Measurements from ENCODE around the gene EML1. TPM values are rescaled to one million over a fixed set of nuclear protein-coding genes. Genes with fewer than 3 reads are reported as not detected.

Gene EML1
- total RNA-seq, 4 donors from 2014 or later: 11.0 to 57.5 (median 24.5) TPM

DNA sequence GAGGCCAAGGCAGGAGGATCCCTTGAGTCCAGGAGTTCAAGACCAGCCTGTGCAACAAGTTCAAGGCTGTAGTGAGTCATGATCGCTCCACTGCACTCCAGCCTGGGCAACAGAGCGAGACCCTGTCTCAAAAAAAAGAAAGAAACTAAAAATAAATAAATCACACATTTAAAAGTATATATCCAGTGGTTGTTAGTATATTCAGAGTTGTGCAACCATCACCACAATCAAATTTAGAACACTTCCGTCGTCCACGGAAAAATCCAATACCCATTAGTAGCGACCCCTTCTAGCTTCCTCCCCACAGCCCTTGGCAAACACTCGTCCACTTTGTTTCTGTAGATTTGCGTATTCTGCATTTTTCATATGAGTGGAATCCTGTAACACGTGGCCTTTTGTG, 44.7 kb upstream of the EML1 start:
- TF ChIP-seq, protein P1, sequence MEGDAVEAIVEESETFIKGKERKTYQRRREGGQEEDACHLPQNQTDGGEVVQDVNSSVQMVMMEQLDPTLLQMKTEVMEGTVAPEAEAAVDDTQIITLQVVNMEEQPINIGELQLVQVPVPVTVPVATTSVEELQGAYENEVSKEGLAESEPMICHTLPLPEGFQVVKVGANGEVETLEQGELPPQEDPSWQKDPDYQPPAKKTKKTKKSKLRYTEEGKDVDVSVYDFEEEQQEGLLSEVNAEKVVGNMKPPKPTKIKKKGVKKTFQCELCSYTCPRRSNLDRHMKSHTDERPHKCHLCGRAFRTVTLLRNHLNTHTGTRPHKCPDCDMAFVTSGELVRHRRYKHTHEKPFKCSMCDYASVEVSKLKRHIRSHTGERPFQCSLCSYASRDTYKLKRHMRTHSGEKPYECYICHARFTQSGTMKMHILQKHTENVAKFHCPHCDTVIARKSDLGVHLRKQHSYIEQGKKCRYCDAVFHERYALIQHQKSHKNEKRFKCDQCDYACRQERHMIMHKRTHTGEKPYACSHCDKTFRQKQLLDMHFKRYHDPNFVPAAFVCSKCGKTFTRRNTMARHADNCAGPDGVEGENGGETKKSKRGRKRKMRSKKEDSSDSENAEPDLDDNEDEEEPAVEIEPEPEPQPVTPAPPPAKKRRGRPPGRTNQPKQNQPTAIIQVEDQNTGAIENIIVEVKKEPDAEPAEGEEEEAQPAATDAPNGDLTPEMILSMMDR (IDR thresholded peaks at IDR 0.05; ENCODE audit: low read depth): no peak

DNA sequence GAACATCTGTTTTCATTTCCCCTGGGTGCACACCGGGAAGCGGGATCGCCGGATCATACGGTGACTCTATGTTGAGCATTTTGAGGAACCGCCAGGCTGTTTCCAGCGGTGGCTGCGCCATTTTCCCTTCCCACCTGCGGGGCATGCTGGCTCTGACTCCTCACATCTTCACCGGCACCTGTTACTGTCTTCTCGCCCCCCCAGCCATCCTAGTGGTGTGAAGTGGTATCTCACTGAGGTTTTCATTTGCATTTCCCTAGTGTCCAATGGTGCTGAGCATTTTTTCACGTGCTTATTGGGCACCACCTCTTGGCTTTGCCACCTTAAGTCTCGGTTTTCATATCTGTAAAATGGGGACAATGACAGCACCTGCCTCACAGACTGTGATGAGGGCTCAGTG, 44.1 kb upstream of the EML1 start:
- TF ChIP-seq, protein P1 (IDR thresholded peaks at IDR 0.05; ENCODE audit: low read depth): no peak

DNA sequence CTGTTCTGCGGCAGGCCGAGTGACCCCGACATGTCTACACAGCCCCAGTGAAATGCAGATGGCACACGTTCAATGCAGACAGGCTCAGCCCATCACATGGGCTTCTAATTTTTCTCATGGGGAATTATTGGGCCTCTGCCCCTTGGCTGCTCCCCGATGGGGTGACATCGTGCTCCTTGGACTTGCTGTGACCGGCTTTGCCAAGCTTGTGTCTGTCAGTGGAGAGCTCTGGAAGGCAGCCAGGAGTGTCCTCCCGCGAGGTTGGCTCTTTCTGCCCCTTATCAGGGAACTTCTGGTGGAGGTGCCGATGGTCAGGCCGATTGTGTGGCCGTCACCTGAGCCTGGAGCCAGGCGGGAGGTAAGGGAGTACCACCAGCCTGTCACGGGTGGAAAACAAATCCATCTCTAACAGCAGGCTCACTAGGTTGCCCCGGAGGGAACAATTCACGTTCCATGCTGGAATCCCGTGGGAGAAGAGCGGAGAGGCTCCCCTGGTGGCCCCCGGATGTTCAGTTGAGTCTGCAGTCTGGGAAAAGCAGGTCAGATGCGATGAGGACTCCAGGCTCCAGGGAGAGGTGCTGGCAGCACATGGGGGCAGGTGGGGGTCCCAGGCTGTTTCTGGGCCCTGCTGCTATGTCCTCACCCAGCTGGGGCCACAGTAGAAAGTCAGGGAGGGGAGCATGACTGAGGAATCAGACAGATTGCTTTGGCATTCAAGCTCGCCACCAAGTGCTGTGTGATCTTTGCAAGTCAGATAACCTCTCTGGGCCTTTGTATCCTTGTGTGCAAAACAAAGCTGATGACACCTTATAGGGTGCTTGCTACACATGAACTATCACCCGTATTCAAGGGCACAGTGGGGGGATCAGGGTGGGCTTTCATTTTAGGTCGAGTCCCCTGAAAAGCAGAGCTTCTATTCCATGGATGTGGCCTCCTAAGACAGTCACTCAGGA, 43.2 kb upstream of the EML1 start:
- TF ChIP-seq, protein P1 (IDR thresholded peaks at IDR 0.05; ENCODE audit: low read depth): no peak

DNA sequence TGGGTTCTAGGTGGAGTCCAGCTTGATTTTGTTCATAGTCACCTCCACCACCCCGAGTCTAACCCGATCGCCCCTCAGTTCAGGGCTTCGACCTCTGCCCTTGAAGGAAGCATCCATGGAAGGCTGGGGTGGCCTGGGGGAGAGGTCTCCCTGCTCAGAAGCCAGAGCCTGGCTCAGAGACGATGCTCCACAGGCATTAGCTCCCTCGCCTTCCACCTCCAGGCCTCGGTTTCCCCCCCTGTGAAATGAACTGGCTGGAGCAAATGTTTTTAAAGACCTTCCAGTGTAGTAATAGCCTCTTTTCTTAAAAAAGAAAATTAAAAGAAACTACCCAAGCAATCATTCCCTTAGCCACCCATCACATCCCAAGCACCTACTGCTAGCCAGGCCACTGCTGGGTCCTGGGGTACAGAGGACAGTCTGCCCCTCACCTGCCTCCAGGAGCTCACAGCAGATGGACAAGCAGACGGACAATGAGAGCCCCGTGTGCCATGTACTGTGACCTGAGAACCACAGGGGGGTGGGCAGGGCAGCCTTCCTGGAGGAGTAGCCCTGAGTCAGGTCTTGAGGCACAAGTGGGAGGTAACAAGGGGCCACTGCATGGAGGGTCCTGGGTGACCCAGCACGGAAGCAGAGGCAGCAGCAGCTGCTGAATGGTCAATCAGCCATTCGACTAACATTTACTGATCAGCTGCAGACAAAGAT, 42.3 kb upstream of the EML1 start:
- TF ChIP-seq, protein P1 (IDR thresholded peaks at IDR 0.05; ENCODE audit: low read depth): no peak

DNA sequence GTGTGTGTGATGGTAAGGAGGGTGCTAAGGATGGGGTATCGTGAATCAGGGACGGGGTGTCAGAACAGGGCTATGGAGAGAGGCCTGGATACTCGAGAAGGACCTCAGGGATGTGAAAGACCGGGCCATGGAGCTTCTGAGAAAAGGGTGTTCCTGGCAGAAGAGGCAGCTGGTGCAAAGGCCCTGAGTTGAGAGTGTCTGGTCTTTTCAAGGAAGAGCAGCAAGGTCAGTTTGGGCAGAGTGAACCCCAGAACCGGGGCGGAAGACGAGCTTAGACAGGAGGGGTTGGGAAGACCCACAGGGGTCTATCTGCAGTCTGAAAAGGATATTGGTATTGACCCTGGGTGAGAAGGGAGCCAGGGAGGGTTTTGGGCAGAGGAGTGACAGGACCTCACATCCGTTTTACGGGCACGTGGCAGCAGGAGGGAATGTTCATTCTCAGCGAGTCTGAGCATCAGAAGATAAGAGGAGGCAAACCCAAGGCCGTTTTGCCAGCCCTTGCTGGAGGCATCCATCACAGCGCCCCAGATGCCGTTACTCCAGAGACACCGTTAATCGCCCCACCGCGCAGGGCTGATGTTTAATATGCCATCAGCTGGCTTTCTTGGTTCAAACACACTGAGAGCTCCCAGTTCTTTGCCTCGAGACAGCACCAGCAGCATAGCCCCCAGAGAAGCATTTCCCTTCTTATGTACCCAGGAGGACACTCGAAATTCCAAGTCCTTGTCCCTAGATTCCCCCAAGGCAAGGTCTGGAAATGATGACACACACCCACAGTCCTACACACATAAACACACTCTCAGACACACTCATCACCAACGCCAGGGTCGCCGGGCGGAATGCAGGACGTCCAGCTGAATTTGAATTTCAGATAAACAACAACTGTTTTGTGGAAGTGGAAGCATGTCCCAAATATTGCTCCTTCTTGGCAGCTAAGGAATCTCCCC, 41.4 kb upstream of the EML1 start:
- TF ChIP-seq, protein P1 (IDR thresholded peaks at IDR 0.05; ENCODE audit: low read depth): no peak

DNA sequence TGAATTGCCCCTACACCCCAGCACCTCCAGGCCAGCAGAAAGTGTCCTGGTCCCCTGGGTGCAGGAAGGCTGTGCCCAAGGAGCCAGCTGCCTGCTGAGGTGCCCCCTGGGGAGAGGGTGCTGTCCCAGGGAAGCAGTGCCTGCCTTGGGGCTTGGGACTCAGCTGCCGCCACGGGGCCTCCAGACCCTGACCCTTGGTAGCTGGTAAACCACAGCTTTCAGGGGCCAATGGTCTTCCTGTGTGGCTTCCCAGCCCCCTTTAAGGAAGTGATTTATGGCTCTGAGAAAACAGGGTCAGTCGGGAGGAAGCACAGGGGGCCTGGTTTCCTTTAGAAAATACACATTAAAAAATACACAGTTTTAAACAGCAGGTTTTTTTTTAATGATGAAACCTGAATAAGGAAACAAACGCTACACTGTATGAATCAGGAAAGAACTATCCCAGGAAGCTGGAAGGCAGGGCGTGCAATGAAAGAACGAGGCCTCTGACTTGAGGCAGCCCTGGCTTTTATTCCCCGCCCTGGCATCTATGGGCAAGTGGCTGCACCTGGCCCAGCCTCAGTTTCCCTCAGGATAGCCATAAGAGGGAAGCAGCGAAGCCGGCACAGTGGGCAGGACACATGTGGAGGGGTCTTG, 40.6 kb upstream of the EML1 start:
- TF ChIP-seq, protein P1 (IDR thresholded peaks at IDR 0.05; ENCODE audit: low read depth): no peak

Measured in subcutaneous adipose tissue (tissue), 4 donors.